Progenitor cell of endocrine pancreas (in vitro differentiated cells): ENCODE results near the gene AGXT. TPM values are rescaled to one million over a fixed set of nuclear protein-coding genes. Genes with fewer than 3 reads are reported as not detected.

Source experiments
- DNase-seq: peaks from one replicate; pipeline ENCODE4 v3.0.0; 2021; ENCODE audit warnings: low spot score; ENCODE audit not compliant: unreplicated experiment
- H3K27ac Mint-ChIP-seq: 2 replicates; pipeline ENCODE4 v1.8.0; 2021; ENCODE audit warnings: mild to moderate bottlenecking, moderate library complexity, mixed read lengths
- H3K27me3 Mint-ChIP-seq: 2 replicates; pipeline ENCODE4 v1.8.0; 2021; ENCODE audit warnings: mixed read lengths
- H3K36me3 Mint-ChIP-seq: 2 replicates; pipeline ENCODE4 v1.8.0; 2022; ENCODE audit warnings: mixed read lengths; ENCODE audit not compliant: insufficient read depth
- H3K4me1 Mint-ChIP-seq: 2 replicates; pipeline ENCODE4 v1.8.0; 2021; ENCODE audit warnings: low read depth, mixed read lengths
- H3K4me3 Mint-ChIP-seq: 2 replicates; pipeline ENCODE4 v1.8.0; 2021; ENCODE audit warnings: low read depth, mild to moderate bottlenecking, moderate library complexity, mixed read lengths
- H3K9me3 Mint-ChIP-seq: 2 replicates; pipeline ENCODE4 v1.8.0; 2021; ENCODE audit warnings: low read depth, mixed read lengths
- total RNA-seq: library from RNA; stranded (reverse); gene quantifications from 2 replicates; pipeline ENCODE4 v1.2.1, GENCODE V29; 2021
- TF ChIP-seq, protein P1 (sequence below): fragments of 200-600 bp; sonication (generic); IDR thresholded peaks from one replicate; pipeline ENCODE4 v1.5.0; 2021; ENCODE audit warnings: antibody characterized with exemption, mild to moderate bottlenecking; ENCODE audit not compliant: unreplicated experiment

AGXT gene
- total RNA-seq, 1 donor from 2014 or later = 1.2 TPM

DNA sequence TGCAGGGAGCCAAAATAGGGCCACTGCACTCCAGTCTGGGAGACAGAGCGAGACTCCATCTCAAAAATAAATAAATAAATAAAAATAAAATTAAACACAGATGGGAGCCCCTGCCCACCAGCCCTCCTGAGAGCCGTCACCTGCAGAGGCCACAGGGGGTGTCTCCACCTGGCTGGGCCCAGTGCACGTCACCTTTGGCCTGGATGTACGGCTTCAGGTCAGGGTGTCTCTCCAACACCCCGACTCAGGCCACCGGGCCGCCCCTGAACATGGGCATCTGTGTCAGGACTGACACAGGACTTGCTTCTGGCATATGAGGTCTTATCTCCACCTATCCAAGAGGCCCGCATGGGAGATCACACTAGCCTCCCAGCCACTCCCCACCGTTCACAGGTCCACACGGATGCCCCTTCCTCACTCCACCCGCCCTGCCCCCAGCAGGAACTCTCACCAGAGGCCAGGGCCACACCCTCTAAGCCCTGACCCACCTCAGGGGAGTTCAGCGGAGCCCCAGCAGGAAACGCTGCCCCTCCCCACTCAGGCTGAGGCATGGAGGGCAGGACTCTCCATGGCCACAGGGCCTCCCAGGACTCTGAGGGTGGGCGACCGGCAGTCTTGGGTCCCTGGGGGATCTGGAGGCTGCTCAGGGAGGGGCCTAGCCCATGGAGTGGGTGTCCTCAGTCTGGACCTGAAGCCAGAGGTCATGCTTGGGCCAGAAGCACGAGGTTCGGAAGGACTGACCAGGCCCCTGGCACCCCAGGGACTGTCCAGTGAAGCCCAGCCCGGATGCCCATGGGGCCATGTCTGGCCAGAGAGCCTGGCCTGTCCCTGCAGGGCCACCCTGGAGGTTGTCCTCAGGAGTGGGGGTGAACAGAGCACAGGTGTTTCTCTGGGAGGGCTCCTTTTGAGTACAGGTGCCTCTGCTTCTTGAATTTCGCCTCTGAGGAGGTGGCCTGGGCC is 35.9 kb downstream of the AGXT start:
- no peak for DNase-seq
- H3K36me3 Mint-ChIP-seq = no peaks in the 10 kb centered on the region
- H3K9me3 Mint-ChIP-seq = peaks cover 6% of the 10 kb centered on the region
- no peak overlapping the region for H3K27ac Mint-ChIP-seq
- no peak overlapping the region for H3K4me3 Mint-ChIP-seq
- H3K4me1 Mint-ChIP-seq = peaks cover 8% of the 10 kb centered on the region
- peaks cover 5% of the 10 kb centered on the region for H3K27me3 Mint-ChIP-seq
- TF ChIP-seq, protein P1, sequence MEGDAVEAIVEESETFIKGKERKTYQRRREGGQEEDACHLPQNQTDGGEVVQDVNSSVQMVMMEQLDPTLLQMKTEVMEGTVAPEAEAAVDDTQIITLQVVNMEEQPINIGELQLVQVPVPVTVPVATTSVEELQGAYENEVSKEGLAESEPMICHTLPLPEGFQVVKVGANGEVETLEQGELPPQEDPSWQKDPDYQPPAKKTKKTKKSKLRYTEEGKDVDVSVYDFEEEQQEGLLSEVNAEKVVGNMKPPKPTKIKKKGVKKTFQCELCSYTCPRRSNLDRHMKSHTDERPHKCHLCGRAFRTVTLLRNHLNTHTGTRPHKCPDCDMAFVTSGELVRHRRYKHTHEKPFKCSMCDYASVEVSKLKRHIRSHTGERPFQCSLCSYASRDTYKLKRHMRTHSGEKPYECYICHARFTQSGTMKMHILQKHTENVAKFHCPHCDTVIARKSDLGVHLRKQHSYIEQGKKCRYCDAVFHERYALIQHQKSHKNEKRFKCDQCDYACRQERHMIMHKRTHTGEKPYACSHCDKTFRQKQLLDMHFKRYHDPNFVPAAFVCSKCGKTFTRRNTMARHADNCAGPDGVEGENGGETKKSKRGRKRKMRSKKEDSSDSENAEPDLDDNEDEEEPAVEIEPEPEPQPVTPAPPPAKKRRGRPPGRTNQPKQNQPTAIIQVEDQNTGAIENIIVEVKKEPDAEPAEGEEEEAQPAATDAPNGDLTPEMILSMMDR = no peak

DNA sequence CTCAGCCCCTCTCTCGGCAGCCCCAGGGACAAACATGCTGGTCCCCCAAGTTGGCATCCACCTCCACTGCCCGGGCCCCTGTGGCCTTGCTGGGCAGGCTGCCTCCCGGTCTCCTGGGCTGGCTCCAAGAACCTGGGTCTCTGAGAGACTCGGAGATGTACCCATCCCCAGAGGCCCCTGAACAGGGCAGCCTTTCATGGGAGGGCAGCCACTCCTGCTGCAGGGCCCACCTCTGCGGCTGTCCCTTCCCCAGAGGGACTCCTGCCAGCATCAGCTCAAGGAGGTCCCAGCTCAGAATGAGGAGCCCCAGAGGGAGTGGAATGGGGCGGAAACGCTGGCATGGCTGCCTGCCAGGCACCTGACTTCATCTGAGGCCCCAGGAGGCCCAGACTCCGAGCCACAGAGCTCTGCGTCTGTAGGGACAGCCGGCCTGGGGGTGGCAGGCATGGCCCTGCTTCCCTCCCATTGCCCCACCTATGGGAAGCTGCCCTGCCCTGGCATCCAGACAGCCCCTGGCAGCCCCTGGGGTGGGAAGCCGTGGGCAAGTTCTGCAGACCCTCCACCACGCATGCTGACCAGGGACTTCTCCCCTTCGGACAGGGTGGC is 36.7 kb downstream of the AGXT start:
- peaks cover 8% of the 10 kb centered on the region for H3K4me1 Mint-ChIP-seq
- no peak overlapping the region for H3K4me3 Mint-ChIP-seq
- TF ChIP-seq, protein P1 = no peak
- no peak overlapping the region for H3K27ac Mint-ChIP-seq
- H3K9me3 Mint-ChIP-seq = peaks cover 6% of the 10 kb centered on the region
- no peak for DNase-seq
- H3K36me3 Mint-ChIP-seq = no peaks in the 10 kb centered on the region
- peaks cover 6% of the 10 kb centered on the region for H3K27me3 Mint-ChIP-seq

DNA sequence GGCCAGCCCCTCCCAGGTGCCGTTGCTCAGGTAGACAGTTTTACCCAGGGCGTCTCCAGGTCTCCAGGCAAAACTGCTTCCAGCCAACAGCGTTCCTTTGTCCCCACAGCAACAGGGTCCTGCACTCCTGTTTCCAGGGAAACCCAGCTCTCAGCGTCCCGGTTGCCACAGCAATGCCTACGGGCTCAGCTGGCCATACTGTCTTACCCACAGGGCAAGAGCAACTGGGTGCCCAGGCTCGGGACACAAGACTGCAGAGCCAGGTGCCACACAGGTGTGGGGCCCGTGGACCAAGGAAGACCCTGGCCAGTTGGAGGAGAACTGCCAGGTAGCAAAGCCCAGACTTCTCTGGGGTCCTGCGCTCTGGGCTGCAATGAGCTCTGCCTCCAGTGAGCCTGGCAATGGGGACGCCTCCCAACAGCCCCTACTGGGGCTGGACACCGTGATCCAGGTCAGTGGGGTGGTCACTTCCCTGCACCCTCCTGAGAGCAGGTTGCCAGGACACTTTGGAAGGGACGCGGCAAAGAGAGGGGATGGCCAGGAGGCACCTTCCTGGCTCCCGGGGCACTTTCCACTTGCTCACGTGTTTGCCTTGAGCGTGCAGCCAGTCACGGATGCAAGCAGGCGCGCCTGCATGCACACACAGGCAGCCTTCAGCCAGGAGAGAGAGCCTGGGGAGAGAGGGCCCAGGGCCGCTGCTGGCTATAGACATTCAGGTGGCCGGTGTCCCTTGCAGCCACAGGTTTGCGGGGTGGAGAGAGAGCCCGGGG is 37.7 kb downstream of the AGXT start, which contains the start of gene CROCC2:
Gene CROCC2 (plus strand): TSS at position 196 of the 770 bp plus-strand sequence. CDS start 178 bp downstream, at position 374.
- no peaks in the 10 kb centered on the region for H3K9me3 Mint-ChIP-seq
- no peak within 1 kb of the TSS for H3K4me3 Mint-ChIP-seq
- no peak for DNase-seq
- H3K27ac Mint-ChIP-seq = peak within 1 kb of the TSS; percentile 16
- TF ChIP-seq, protein P1 = no peak
- H3K4me1 Mint-ChIP-seq = peaks cover 8% of the 10 kb centered on the region
- no peaks in the 10 kb centered on the region for H3K36me3 Mint-ChIP-seq
- peaks cover 11% of the 10 kb centered on the region for H3K27me3 Mint-ChIP-seq

DNA sequence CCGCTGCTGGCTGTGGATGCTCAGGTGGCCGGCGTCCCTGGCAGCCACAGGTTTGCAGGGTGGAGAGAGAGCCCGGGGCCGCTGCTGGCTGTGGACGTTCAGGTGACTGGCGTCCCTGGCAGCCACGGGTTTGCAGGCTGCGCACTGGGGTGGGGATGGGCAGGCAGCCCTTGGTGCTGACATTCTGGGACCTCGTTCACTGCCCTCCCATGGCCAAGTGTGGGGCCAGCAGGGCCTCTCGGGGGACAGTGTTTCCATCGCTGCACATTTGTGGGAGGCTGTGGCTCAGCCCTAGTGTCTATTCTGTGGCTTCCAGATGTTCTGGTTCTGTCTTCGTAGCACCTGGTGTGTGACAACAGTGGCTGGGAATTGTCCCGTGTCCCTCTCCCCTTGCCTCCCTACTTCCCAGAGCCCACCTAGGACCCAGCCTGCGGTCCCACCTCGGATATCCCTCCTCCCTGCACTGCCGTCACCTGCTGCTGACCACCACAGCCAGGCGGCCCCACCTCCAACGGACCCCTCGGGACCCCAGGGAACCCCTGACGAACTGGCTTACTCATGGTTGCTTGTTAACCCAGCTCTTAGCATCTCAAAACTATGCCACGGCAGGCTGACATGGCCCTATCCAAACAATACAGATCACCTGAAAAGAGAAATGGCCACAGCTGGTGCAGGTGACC is 38.4 kb downstream of the AGXT start:
- Mint-ChIP-seq H3K27me3 (peaks cover 13% of the 10 kb centered on the region), H3K4me3 (no peak overlapping the region), H3K36me3 (no peaks in the 10 kb centered on the region), H3K4me1 (peaks cover 8% of the 10 kb centered on the region), H3K9me3 (no peaks in the 10 kb centered on the region), H3K27ac (no peak overlapping the region)
- TF ChIP-seq, protein P1 = no peak
- no peak for DNase-seq
